ENCODE measurements around the gene UMAD1.

Gene UMAD1

DNA sequence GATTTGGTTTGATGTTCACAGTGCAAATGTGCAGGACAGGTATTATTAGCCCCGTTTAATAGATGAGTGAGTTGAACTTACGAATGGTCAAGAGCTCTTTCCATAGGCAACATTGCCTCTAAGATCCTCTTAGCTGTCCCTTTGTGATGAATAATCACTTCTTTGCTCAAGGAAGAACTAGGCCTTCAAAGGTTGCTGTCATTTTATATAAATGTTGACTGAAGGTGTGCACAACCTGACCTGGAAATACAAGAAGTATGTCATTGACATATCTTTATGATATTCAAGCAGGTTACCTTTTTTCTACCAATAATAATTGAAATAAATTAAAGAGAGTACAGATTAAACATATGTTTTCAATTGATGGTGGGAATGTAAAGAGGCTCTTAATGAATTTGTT, 279.5 kb downstream of the UMAD1 start:
- TF ChIP-seq GATA1 (IDR thresholded peaks at IDR 0.05; ENCODE audit: low read depth, low read length) = no peak
- no peak for TF ChIP-seq POLR2A (IDR thresholded peaks at IDR 0.05; ENCODE audit: low read length)
- no peak for DNase-seq

- TF ChIP-seq GATA1 (IDR thresholded peaks at IDR 0.05; ENCODE audit: low read depth, low read length) (no peak), POLR2A (IDR thresholded peaks at IDR 0.05; ENCODE audit: low read length) (no peak)
- no peak for DNase-seq
Observed at GRCh38 chr7:7920481-7920880, 279.9 kb downstream of the UMAD1 start.

DNA sequence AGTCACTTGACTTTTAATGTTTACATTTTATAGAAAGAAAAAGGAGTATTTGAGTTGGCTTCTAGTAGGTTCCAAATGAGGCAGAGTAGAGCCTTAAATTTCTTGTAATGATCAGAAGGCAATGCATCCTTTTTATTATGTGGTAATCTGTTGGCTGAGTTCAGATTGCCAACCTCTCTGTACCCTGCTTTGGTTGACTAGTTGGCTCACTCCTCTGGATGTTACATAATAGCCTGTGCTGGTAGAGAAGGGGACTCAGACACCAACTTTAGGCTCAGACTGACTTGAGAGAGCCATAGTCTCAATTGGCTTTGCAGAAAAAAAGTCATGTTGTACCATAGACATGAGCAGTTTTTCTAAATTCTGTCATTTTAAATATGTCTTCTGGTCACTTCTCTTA, 281.3 kb downstream of the UMAD1 start:
- DNase-seq = no peak
- TF ChIP-seq POLR2A (IDR thresholded peaks at IDR 0.05; ENCODE audit: low read length) = no peak
- TF ChIP-seq GATA1 (IDR thresholded peaks at IDR 0.05; ENCODE audit: low read depth, low read length) = no peak

DNA sequence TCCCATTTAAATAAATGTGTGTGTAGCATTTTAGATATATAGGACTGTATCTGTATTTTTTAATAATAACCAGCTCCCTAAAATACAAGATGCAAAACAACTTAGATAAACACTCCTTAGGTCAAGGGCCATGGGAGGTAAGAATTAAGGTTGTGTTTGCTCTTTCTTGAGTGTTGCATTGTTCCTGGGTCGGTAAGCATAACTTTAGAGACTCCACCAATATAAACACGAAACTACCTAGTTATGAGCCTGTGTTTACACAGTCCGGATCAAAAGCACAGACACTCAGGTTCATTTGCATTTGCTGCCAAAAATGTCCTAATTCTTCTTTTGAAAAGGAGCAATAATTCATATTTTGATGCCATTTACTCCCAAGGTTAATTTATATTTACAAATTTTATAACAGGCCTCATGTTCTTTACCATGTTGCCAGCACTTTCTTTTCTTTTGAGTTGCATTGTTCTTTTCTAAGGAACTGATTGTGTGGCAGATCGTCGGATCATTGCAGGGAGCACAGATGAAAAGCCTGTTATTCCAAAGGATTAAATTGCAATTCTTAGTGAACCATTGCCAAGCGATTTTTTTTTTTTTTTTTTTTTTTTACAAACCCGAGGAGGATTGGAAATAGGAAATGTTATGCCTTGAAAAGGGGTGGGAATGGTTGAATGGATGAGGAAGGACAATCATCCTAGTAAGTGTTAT, 282.3 kb downstream of the UMAD1 start:
- no peak for DNase-seq
- no peak for TF ChIP-seq POLR2A (IDR thresholded peaks at IDR 0.05; ENCODE audit: low read length)
- no peak for TF ChIP-seq GATA1 (IDR thresholded peaks at IDR 0.05; ENCODE audit: low read depth, low read length)

DNA sequence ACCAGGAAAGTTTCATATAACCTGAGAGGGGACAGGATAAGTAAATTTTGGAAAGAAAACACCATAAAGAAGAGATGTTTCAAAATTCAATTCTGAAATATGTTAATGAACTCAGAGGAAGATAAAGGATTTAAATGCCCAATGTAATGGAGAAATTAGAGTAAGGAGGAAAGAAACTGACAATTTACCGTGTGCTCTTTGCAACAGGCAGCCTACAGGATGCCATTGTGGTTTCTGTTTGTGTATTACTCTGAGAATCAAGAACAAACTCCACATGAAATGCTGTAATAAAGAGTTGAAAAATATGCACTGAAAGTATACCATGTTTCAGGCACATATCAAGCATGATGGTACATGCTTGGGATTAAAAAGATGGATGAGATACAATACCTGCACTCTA, 283.3 kb downstream of the UMAD1 start:
- TF ChIP-seq GATA1 (IDR thresholded peaks at IDR 0.05; ENCODE audit: low read depth, low read length) = no peak
- no peak for TF ChIP-seq POLR2A (IDR thresholded peaks at IDR 0.05; ENCODE audit: low read length)
- DNase-seq = no peak

DNA sequence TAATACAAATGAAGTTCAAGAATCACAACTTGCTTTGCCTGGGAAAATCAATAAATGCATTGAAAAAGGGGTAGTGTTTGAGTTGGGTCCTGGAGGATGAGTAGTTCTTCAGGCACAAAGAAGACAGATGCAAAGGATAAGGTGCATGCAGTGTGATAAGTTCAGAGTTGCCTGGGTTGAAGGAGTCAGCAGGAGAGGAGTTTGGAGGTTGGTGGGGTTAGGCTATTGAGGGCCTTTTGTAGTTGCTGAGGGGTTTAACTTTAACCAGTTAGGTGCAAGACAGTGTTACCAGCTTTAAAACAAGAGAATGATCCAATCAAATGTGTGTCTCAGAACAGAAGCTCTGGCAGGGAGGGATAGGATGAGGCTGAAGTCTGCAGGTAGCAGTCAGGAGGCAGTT, 283.8 kb downstream of the UMAD1 start:
- no peak for DNase-seq
- TF ChIP-seq POLR2A (IDR thresholded peaks at IDR 0.05; ENCODE audit: low read length) (no peak), GATA1 (IDR thresholded peaks at IDR 0.05; ENCODE audit: low read depth, low read length) (no peak)
